Measurements from ENCODE around the gene DBI.
A peak's percentile ranks its signal among the peaks of the same experiment; 100 is the strongest.
"Not testable (repeated sequence)": the region's sequence is repeated elsewhere in the genome, so short reads cannot be mapped to it uniquely, and the experiment has no call there.

The DBI gene

GRCh38 chr2:119402645-119403560 is 36.1 kb downstream of the DBI start:
- no peak for DNase-seq

- DNase-seq, result not testable (repeated sequence)
Measured at GRCh38 chr2:119403618-119404017, 36.8 kb downstream of the DBI start.

GRCh38 chr2:119405151-119405550 is 38.4 kb downstream of the DBI start:
- no peak for DNase-seq

- peak in 1 of 2 experiments; percentile 41 for DNase-seq
Measured at GRCh38 chr2:119407430-119408220, 40.8 kb downstream of the DBI start.

DNA sequence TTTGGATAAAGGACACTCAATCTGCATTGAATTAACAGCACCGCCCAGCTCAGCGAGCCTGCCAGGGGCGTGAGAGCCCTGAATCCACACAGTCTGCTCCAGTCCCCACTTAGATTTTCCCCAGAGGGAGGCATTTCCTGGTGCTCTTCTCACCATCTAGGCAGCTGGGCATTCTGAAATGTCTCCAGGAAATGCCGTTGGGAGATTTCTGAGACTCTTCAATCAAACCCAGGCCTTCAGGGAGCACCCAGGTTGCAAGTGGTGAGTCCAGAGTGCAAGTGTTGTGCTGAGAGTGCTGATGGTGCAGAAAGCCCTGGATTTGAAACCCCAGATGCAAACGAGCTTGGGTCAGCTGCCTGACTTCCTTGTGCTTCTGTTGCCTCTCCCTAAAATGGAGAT is 41.4 kb downstream of the DBI start:
- no peak for DNase-seq

DNA sequence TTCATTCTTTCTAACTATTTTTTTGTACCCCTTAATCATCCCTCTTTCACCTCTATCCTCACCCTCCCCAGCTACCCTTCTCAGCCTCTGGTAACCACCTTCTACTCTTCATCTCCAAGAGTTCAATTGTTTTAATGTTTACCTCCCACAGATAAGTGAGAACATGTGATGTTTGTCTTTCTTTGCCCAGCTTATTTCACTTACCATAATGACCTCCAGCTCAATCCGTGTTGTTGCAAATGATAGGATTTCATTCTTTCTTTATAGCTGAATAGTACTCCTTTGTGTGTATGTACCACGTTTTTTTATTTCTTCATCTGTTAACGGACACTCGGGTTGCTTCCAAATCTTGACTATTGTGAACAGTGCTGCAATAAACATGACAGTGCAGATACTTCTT is 42.7 kb downstream of the DBI start:
- no peak for DNase-seq

GRCh38 chr2:119414894-119415293 is 48.1 kb downstream of the DBI start:
- DNase-seq, result no peak

DNA sequence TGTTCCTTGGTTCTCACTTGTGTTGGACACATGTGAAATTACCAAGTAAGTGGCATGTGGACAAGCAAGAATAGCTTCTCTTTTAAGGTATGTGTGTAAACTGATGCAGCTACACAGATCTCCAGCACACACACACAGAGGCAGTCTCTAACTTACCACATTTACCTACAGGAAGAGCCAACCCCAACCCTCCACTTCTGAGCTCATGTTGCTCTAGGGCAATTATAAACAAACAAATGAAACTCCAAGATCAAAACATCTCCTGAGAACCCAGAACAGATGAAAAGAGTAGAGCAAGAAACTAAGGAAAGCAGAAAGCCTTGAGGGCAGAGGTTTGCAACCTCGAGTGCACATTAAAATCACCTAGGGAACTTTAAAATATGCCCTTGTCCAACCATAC is 48.9 kb downstream of the DBI start:
- no peak for DNase-seq

- no peak for DNase-seq
Measured at GRCh38 chr2:119416299-119416923, 49.6 kb downstream of the DBI start.

GRCh38 chr2:119417908-119418307 is 51.1 kb downstream of the DBI start:
- DNase-seq, result no peak

- DNase-seq, result no peak
Measured at GRCh38 chr2:119419065-119419464, 52.3 kb downstream of the DBI start.

- no peak for DNase-seq
Measured at GRCh38 chr2:119419803-119420508, 53.2 kb downstream of the DBI start.

DNA sequence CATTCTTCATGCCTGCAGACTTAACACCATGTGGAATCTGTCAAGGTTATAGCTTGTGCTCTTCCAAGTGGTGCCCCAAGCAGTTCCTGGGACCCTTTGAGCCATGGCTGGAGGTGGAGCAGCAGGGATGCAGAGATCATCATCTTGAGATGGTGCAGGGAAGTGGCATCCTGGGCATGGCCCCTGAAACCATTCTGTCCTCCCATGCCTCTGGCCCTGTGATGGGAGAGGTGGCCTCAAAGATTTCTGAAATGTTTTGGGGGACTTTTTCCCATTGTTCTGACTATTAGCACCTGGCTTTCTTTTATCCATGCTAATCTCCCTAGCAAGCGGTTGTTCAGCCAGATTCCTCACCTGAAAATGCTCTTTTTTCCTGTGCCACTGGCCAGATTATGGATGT is 54.5 kb downstream of the DBI start:
- no peak for DNase-seq

DNA sequence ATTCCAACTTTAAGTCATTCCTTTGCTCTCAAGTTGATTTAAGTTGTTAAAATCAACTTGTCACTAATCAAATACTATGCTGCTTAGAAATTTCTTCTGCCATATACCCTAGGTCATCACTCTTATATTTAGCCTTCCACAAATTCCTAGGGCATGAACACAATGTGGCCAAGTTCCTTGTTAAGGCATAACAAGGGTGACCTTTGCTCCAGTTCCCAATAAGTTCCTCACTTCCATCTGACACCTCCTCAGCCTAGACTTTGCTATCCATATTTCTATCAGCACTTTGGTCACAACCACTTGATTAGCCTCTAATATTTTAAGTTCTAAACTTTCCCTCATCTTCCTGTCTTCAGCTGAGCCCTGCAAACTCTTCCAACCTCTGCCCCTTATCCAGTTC is 55.0 kb downstream of the DBI start:
- no peak for DNase-seq

Data from SW 1271 (cell line).